Subcutaneous abdominal adipose tissue (tissue), 5 donors: ENCODE data around the gene GPA33.
A peak's percentile ranks its signal among the peaks of the same experiment; 100 is the strongest.

Source experiments
- H3K27ac ChIP-seq: one replicate; pipeline ENCODE4 v1.7.0; 2013; ENCODE audit warnings: low read depth, mild to moderate bottlenecking, inconsistent platforms, low read length, moderate library complexity
- H3K27me3 ChIP-seq, 5 donors: one replicate each; pipeline ENCODE4 v1.7.0; 2013; ENCODE audit warnings: low read length in 5 of 5, inconsistent platforms in 1 of 5; ENCODE audit not compliant: control insufficient read depth in 5 of 5, insufficient read depth in 4 of 5
- H3K36me3 ChIP-seq, 5 donors: one replicate each; pipeline ENCODE4 v1.7.0; 2013; ENCODE audit warnings: low read length in 5 of 5; ENCODE audit not compliant: control insufficient read depth in 5 of 5, insufficient read depth in 5 of 5
- H3K4me1 ChIP-seq, 5 donors: one replicate each; pipeline ENCODE4 v1.7.0; 2013; ENCODE audit warnings: low read length in 5 of 5, mild to moderate bottlenecking in 3 of 5, moderate library complexity in 1 of 5; ENCODE audit not compliant: control insufficient read depth in 5 of 5, insufficient read depth in 5 of 5
- H3K4me3 ChIP-seq, 5 donors: one replicate each; pipeline ENCODE4 v1.7.0; 2013; ENCODE audit warnings: low read length in 5 of 5, low read depth in 1 of 5
- H3K9ac ChIP-seq, 5 donors: one replicate each; pipeline ENCODE4 v1.7.0; 2013; ENCODE audit warnings: low read length in 5 of 5, mild to moderate bottlenecking in 4 of 5, moderate library complexity in 3 of 5
- H3K9me3 ChIP-seq, 5 donors: one replicate each; pipeline ENCODE4 v1.7.0; 2013; ENCODE audit warnings: low read length in 5 of 5; ENCODE audit not compliant: control insufficient read depth in 5 of 5
- donor health status: healthy.
- donor health status: healthy.
- donor health status: healthy.
- donor health status: healthy.
- donor health status: healthy.

Gene GPA33

GRCh38 chr1:167128261-167129227, 38.4 kb upstream of the GPA33 start:
- H3K9ac ChIP-seq = no peak overlapping the region
- H3K4me3 ChIP-seq = no peak overlapping the region
- no peaks in the 10 kb centered on the region for H3K9me3 ChIP-seq
- H3K4me1 ChIP-seq = no peaks in the 10 kb centered on the region
- H3K27me3 ChIP-seq = peaks cover 0 to 16% (median 6%) of the 10 kb centered on the region in 5 donors
- no peak overlapping the region for H3K27ac ChIP-seq
- no peaks in the 10 kb centered on the region for H3K36me3 ChIP-seq

GRCh38 chr1:167127661-167128060, 37.5 kb upstream of the GPA33 start:
- Histone ChIP-seq H3K4me1 (no peaks in the 10 kb centered on the region), H3K9ac (no peak overlapping the region), H3K9me3 (no peaks in the 10 kb centered on the region), H3K27me3 (peaks cover 0 to 16% (median 6%) of the 10 kb centered on the region in 5 donors), H3K4me3 (no peak overlapping the region), H3K36me3 (no peaks in the 10 kb centered on the region), H3K27ac (no peak overlapping the region)

GRCh38 chr1:167127236-167127635, 37.1 kb upstream of the GPA33 start:
- Histone ChIP-seq H3K4me1 (no peaks in the 10 kb centered on the region), H3K9me3 (no peaks in the 10 kb centered on the region), H3K9ac (no peak overlapping the region), H3K36me3 (no peaks in the 10 kb centered on the region), H3K27ac (no peak overlapping the region), H3K27me3 (peaks cover 0 to 16% (median 6%) of the 10 kb centered on the region in 5 donors), H3K4me3 (no peak overlapping the region)

- no peaks in the 10 kb centered on the region for H3K36me3 ChIP-seq
- H3K4me1 ChIP-seq = no peaks in the 10 kb centered on the region
- no peak overlapping the region for H3K9ac ChIP-seq
- H3K9me3 ChIP-seq = no peaks in the 10 kb centered on the region
- no peak overlapping the region for H3K27ac ChIP-seq
- peaks cover 0 to 16% (median 6%) of the 10 kb centered on the region in 5 donors for H3K27me3 ChIP-seq
- H3K4me3 ChIP-seq = no peak overlapping the region
Observed at GRCh38 chr1:167126811-167127210, 36.6 kb upstream of the GPA33 start.

GRCh38 chr1:167126317-167126716, 36.1 kb upstream of the GPA33 start:
- H3K4me1 ChIP-seq = peaks cover 0 to 5% (median 4%) of the 10 kb centered on the region in 5 donors
- H3K9me3 ChIP-seq = no peaks in the 10 kb centered on the region
- H3K36me3 ChIP-seq = no peaks in the 10 kb centered on the region
- no peak overlapping the region for H3K9ac ChIP-seq
- H3K4me3 ChIP-seq = no peak overlapping the region
- no peak overlapping the region for H3K27ac ChIP-seq
- peaks cover 0 to 16% (median 7%) of the 10 kb centered on the region in 5 donors for H3K27me3 ChIP-seq

GRCh38 chr1:167122568-167122967, 32.4 kb upstream of the GPA33 start:
- no peak overlapping the region for H3K4me3 ChIP-seq
- H3K27me3 ChIP-seq = peaks cover 7 to 24% (median 16%) of the 10 kb centered on the region in 5 donors
- no peaks in the 10 kb centered on the region for H3K36me3 ChIP-seq
- no peak overlapping the region for H3K9ac ChIP-seq
- no peak overlapping the region for H3K27ac ChIP-seq
- H3K9me3 ChIP-seq = no peaks in the 10 kb centered on the region
- peaks cover 0 to 9% (median 8%) of the 10 kb centered on the region in 5 donors for H3K4me1 ChIP-seq

- peaks cover 0 to 9% (median 8%) of the 10 kb centered on the region in 5 donors for H3K4me1 ChIP-seq
- H3K4me3 ChIP-seq = no peak overlapping the region
- no peak overlapping the region for H3K9ac ChIP-seq
- H3K9me3 ChIP-seq = no peaks in the 10 kb centered on the region
- no peaks in the 10 kb centered on the region for H3K36me3 ChIP-seq
- H3K27me3 ChIP-seq = peaks cover 7 to 24% (median 15%) of the 10 kb centered on the region in 5 donors
- H3K27ac ChIP-seq = no peak overlapping the region
Observed at GRCh38 chr1:167122121-167122480, 31.9 kb upstream of the GPA33 start.

GRCh38 chr1:167121375-167122120, 31.4 kb upstream of the GPA33 start:
- Histone ChIP-seq H3K4me3 (peak overlapping the region in 4 of 5 donors; percentile 46 to 50 (median 48)), H3K27ac (no peak overlapping the region), H3K4me1 (peaks cover 0 to 9% (median 8%) of the 10 kb centered on the region in 5 donors), H3K9me3 (no peaks in the 10 kb centered on the region), H3K36me3 (no peaks in the 10 kb centered on the region), H3K27me3 (peaks cover 7 to 22% (median 13%) of the 10 kb centered on the region in 5 donors), H3K9ac (no peak overlapping the region)

- Histone ChIP-seq H3K4me1 (peaks cover 0 to 9% (median 8%) of the 10 kb centered on the region in 5 donors), H3K9ac (no peak overlapping the region), H3K27me3 (peaks cover 6 to 18% (median 8%) of the 10 kb centered on the region in 5 donors), H3K9me3 (no peaks in the 10 kb centered on the region), H3K27ac (no peak overlapping the region), H3K4me3 (peak overlapping the region in 3 of 5 donors; percentile 46 to 49 (median 47)), H3K36me3 (no peaks in the 10 kb centered on the region)
Observed at GRCh38 chr1:167120899-167121298, 30.7 kb upstream of the GPA33 start.

- no peak overlapping the region for H3K9ac ChIP-seq
- no peaks in the 10 kb centered on the region for H3K36me3 ChIP-seq
- H3K4me1 ChIP-seq = peaks cover 0 to 9% (median 8%) of the 10 kb centered on the region in 5 donors
Observed at GRCh38 chr1:167119696-167120095, 29.5 kb upstream of the GPA33 start.

More at GRCh38 chr1:167119696-167120095, 29.5 kb upstream of the GPA33 start:
- Histone ChIP-seq H3K9me3 (no peaks in the 10 kb centered on the region), H3K27ac (no peak overlapping the region), H3K4me3 (no peak overlapping the region), H3K27me3 (peaks cover 4 to 18% (median 8%) of the 10 kb centered on the region in 5 donors)
